HepG2 (cell line): ENCODE results near the gene RSPH1. TPM values are rescaled to one million over a fixed set of nuclear protein-coding genes. Genes with fewer than 3 reads are reported as not detected.

Experiments used
- ATAC-seq: fragments of 200-7000 bp; cut with Tn5 transposase; 3 replicates; pipeline ENCODE4 v1.9.1; 2020; ENCODE audit warnings: mild to moderate bottlenecking, moderate library complexity
- BruUV-seq: library from RNA; stranded (reverse); fragments of 400-500 nt; replicated peaks from 2 replicates; lab custom pipeline; 2021; lab: Mats Ljungman, UMichigan
- CTCF ChIA-PET: fragments of 300-600 bp; formaldehyde crosslinking; extraction: SDS; loops from one replicate; lab custom pipeline; 2021; ENCODE audit warnings: low total read pairs, inconsistent platforms, low intra/inter-chr PET ratio; lab: Yijun Ruan, JAX
- POLR2A ChIA-PET: fragments of 350-600 bp; sonication (Branson Sonifier 250); formaldehyde crosslinking; loops from one replicate; lab custom pipeline; 2020; ENCODE audit warnings: antibody characterized with exemption, inconsistent platforms; lab: Yijun Ruan, JAX
- DNase-seq: peaks from one replicate; pipeline ENCODE4 v3.0.0-alpha.2; 2015; ENCODE audit warnings: low spot score
- FAIRE-seq: peaks from 3 replicates; lab custom pipeline; 2011; peaks lifted over from hg19 to GRCh38; lab: Jason Lieb, UNC
- H2AFZ ChIP-seq: one replicate; pipeline ENCODE4 v1.6.1; 2011; ENCODE audit warnings: low read length, inconsistent platforms
- H3K27ac ChIP-seq: fragments of 300-600 bp; 3 replicates; pipeline ENCODE4 v1.8.0; 2011; ENCODE audit warnings: mixed run types, mild to moderate bottlenecking, mixed read lengths, low read length, inconsistent platforms; ENCODE audit not compliant: insufficient read depth; ENCODE audit errors: extremely low read length
- H3K27me3 ChIP-seq, 2 experiments: fragments of 200-600 bp in 1 of 2; 2 replicates in 1 of 2; 3 replicates in 1 of 2; pipeline versions ENCODE4 v1.6.0 to v1.8.0; 2011; ENCODE audit warnings: low read length in 2 of 2, mild to moderate bottlenecking in 2 of 2, moderate library complexity in 2 of 2, inconsistent platforms in 1 of 2; ENCODE audit not compliant: insufficient read depth in 2 of 2, control insufficient read depth in 1 of 2
- H3K36me3 ChIP-seq, 2 experiments: fragments of 200-600 bp in 1 of 2; replicated peaks in 1 of 2; 2 replicates in 1 of 2; 3 replicates in 1 of 2; pipeline versions ENCODE4 v1.5.1 to v1.8.0; 2011; ENCODE audit warnings: low read length in 2 of 2, inconsistent platforms in 1 of 2; ENCODE audit not compliant: insufficient read depth in 2 of 2, control insufficient read depth in 1 of 2
- H3K4me1 ChIP-seq: 2 replicates; pipeline ENCODE4 v1.5.1; 2012; ENCODE audit warnings: low read length, inconsistent platforms; ENCODE audit not compliant: insufficient read depth
- H3K4me2 ChIP-seq: 2 replicates; pipeline ENCODE4 v1.6.0; 2011; ENCODE audit warnings: low read depth, low read length, inconsistent platforms
- H3K4me3 ChIP-seq, 3 experiments: fragments of 200-600 bp in 1 of 3; sonication (generic), shearing (Covaris generic) in 1 of 3; replicated peaks in 1 of 3; 2 replicates each; pipeline ENCODE4 v1.5.1; 2011 to 2016; ENCODE audit warnings: low read length in 3 of 3, inconsistent platforms in 2 of 3, low read depth in 2 of 3, mild to moderate bottlenecking in 2 of 3, control low read depth in 1 of 3, mixed read lengths in 1 of 3; ENCODE audit not compliant: insufficient read depth in 1 of 3
- H3K79me2 ChIP-seq: one replicate; pipeline ENCODE4 v1.6.1; 2011; ENCODE audit warnings: low read length, inconsistent platforms; ENCODE audit not compliant: insufficient read depth
- H3K9ac ChIP-seq: 2 replicates; pipeline ENCODE4 v1.6.0; 2011; ENCODE audit warnings: mild to moderate bottlenecking, low read depth, low read length, inconsistent platforms; ENCODE audit not compliant: insufficient read depth
- H3K9me3 ChIP-seq: 2 replicates; pipeline ENCODE4 v1.5.1; 2012; ENCODE audit warnings: mild to moderate bottlenecking, low read length
- H4K20me1 ChIP-seq: 2 replicates; pipeline ENCODE4 v1.6.0; 2011; ENCODE audit warnings: inconsistent platforms, mild to moderate bottlenecking, low read length, moderate library complexity; ENCODE audit not compliant: insufficient read depth
- CCAR2 ChIP-seq: fragments of 200-400 bp; formaldehyde crosslinking; optimal IDR thresholded peaks from 2 replicates; pipeline ENCODE3; 2018; ENCODE audit warnings: low read depth, mild to moderate bottlenecking, low read length, moderate library complexity
- CHD4 ChIP-seq: fragments of 200-600 bp; sonication (generic); IDR thresholded peaks from 2 replicates; pipeline ENCODE4 v1.7.0; 2017; ENCODE audit warnings: mild to moderate bottlenecking, low read length, borderline replicate concordance
- FOSL1 ChIP-seq: sonication (generic); formaldehyde crosslinking; IDR thresholded peaks from 2 replicates; pipeline ENCODE4 v1.9.0; 2021; ENCODE audit warnings: missing genetic modification reagents, borderline replicate concordance
- NR2C2 ChIP-seq: sonication (generic); formaldehyde crosslinking; IDR thresholded peaks from 2 replicates; pipeline ENCODE4 v1.4.0; 2020; ENCODE audit warnings: missing genetic modification reagents, mild to moderate bottlenecking, moderate library complexity, borderline replicate concordance
- STAG1 ChIP-seq: sonication (generic); formaldehyde crosslinking; IDR thresholded peaks from 2 replicates; pipeline ENCODE4 v1.4.0; 2020; ENCODE audit warnings: missing genetic modification reagents
- ZFP91 ChIP-seq: sonication (generic); formaldehyde crosslinking; IDR thresholded peaks from 2 replicates; pipeline ENCODE4 v1.9.0; 2022; ENCODE audit warnings: missing genetic modification reagents, mild to moderate bottlenecking, borderline replicate concordance
- ZNF343 ChIP-seq: sonication (generic); formaldehyde crosslinking; IDR thresholded peaks from 2 replicates; pipeline ENCODE4 v1.4.0; 2020; ENCODE audit warnings: mild to moderate bottlenecking, missing genetic modification reagents
- ZNF550 ChIP-seq: sonication (generic); formaldehyde crosslinking; IDR thresholded peaks from 2 replicates; pipeline ENCODE4 v1.4.0; 2020; ENCODE audit warnings: mild to moderate bottlenecking, missing genetic modification reagents, borderline replicate concordance
- ZNF710 ChIP-seq: sonication (generic); formaldehyde crosslinking; IDR thresholded peaks from 2 replicates; pipeline ENCODE4 v1.5.0; 2020; ENCODE audit warnings: mild to moderate bottlenecking, missing genetic modification reagents, borderline replicate concordance
- WGBS: methylation state at CpG from one replicate; pipeline ENCODE4 v1.1.6; 2017; ENCODE audit warnings: low lambda C conversion rate; 5-methylcytosine and 5-hydroxymethylcytosine counted together
- in situ Hi-C: cut with HindIII; loops from 2 replicates; pipeline ENCODE4 v1.10.0; 2017; ENCODE audit warnings: low pct_unique_long_range_greater_than_20kb; ENCODE audit not compliant: extremely low pct_ligation_motif_present
- intact Hi-C: fragments of 100-400 bp; cut with micrococcal nuclease; formaldehyde crosslinking; loops from one replicate; pipeline ENCODE4 v1.10.0; 2022; ENCODE audit not compliant: unreplicated experiment
- polyA plus RNA-seq, 8 experiments: library from polyadenylated mRNA; depleted of rRNA in 3 of 8; stranded (reverse) in 7 of 8; unstranded in 1 of 8; fragments of >200 nt; fragmentation: Illumina TruSeq in 4 of 8; extraction: Trizol in 4 of 8; gene quantifications; 2 replicates each; pipeline versions ENCODE4 v1.2.1 to v1.2.3, GENCODE V29; 2011 to 2016; ENCODE audit warnings: low read depth in 4 of 8, missing spikeins in 1 of 8, mixed read lengths in 1 of 8; ENCODE audit not compliant: insufficient read depth in 1 of 8
- total RNA-seq, 5 experiments: library from RNA; depleted of rRNA; stranded (reverse); fragments of >200 nt; fragmentation: Illumina TruSeq; extraction: Trizol; gene quantifications; 2 replicates each; pipeline ENCODE4 v1.2.3, GENCODE V29; 2016; ENCODE audit warnings: low read depth in 1 of 5
- TF ChIP-seq, protein P1 (sequence below): sonication (generic); formaldehyde crosslinking; IDR thresholded peaks from 2 replicates; pipeline ENCODE4 v1.4.0; 2020; ENCODE audit warnings: mild to moderate bottlenecking, missing genetic modification reagents

Gene RSPH1
- total and polyA plus RNA-seq, 2 of the 13 experiments (the other 11 are each of a cell fraction or from before 2014, with no cell fraction given), result not detected

DNA sequence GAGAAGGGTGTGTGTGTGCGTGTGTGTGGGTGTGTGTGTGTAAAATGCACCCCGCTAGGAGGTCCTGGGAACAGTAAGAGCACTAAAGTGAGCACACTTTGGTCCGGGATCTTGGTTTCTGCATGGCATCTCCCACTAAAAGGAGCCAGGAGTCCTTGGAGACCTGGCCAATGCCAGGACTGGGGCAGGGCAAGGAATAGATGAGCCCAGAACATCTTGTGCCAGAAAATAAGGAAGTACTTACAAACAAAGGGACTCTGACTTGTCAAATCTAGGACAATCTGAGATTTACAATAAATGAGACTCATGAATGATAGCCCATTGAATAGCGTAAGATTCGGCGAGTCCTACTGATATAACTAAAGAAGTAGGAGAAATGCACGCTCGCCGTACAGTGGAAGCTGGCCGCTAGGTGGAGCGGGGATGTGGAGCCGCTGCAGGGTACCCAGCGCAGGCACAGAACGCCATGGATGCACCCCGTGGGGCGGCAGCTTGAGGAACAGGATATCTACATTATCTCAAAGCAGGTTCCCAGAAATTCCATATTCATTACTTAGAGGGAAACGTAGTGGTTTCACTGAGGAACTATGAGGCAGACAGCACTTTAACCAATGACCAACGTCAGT lies 24.7 kb upstream of the RSPH1 start:
- 68% methylated on average over 17 of the region's 18 CpGs for WGBS
- Histone ChIP-seq H3K4me3 (no peak overlapping the region), H4K20me1 (no peaks in the 10 kb centered on the region), H3K27me3 (peaks cover 2 to 16% of the 10 kb centered on the region in 2 experiments; a peak in 2 of 5 replicates), H3K4me2 (no peak overlapping the region), H3K9me3 (no peaks in the 10 kb centered on the region), H3K36me3 (no peaks in the 10 kb centered on the region), H2AFZ (no peak overlapping the region), H3K9ac (no peak overlapping the region), H3K27ac (no peak overlapping the region), H3K4me1 (peaks cover 19% of the 10 kb centered on the region), H3K79me2 (no peaks in the 10 kb centered on the region)
- intact Hi-C loops, result no loop called here
- ChIA-PET POLR2A (no interaction called here), CTCF (no interaction called here)
- in situ Hi-C loops, result no loop called here
- no peak for FAIRE-seq
- BruUV-seq, result no TSS peak
- ATAC-seq, result peak; percentile 73
- DNase-seq, result no peak
- TF ChIP-seq ZNF550 (CRISPR knock-in tag) (no peak), NR2C2 (CRISPR knock-in tag) (no peak), FOSL1 (no peak), ZNF343 (no peak), STAG1 (peak; percentile 37), CHD4 (no peak), ZFP91 (CRISPR knock-in tag) (no peak), ZNF710 (no peak), CCAR2 (no peak)
- TF ChIP-seq, protein P1, sequence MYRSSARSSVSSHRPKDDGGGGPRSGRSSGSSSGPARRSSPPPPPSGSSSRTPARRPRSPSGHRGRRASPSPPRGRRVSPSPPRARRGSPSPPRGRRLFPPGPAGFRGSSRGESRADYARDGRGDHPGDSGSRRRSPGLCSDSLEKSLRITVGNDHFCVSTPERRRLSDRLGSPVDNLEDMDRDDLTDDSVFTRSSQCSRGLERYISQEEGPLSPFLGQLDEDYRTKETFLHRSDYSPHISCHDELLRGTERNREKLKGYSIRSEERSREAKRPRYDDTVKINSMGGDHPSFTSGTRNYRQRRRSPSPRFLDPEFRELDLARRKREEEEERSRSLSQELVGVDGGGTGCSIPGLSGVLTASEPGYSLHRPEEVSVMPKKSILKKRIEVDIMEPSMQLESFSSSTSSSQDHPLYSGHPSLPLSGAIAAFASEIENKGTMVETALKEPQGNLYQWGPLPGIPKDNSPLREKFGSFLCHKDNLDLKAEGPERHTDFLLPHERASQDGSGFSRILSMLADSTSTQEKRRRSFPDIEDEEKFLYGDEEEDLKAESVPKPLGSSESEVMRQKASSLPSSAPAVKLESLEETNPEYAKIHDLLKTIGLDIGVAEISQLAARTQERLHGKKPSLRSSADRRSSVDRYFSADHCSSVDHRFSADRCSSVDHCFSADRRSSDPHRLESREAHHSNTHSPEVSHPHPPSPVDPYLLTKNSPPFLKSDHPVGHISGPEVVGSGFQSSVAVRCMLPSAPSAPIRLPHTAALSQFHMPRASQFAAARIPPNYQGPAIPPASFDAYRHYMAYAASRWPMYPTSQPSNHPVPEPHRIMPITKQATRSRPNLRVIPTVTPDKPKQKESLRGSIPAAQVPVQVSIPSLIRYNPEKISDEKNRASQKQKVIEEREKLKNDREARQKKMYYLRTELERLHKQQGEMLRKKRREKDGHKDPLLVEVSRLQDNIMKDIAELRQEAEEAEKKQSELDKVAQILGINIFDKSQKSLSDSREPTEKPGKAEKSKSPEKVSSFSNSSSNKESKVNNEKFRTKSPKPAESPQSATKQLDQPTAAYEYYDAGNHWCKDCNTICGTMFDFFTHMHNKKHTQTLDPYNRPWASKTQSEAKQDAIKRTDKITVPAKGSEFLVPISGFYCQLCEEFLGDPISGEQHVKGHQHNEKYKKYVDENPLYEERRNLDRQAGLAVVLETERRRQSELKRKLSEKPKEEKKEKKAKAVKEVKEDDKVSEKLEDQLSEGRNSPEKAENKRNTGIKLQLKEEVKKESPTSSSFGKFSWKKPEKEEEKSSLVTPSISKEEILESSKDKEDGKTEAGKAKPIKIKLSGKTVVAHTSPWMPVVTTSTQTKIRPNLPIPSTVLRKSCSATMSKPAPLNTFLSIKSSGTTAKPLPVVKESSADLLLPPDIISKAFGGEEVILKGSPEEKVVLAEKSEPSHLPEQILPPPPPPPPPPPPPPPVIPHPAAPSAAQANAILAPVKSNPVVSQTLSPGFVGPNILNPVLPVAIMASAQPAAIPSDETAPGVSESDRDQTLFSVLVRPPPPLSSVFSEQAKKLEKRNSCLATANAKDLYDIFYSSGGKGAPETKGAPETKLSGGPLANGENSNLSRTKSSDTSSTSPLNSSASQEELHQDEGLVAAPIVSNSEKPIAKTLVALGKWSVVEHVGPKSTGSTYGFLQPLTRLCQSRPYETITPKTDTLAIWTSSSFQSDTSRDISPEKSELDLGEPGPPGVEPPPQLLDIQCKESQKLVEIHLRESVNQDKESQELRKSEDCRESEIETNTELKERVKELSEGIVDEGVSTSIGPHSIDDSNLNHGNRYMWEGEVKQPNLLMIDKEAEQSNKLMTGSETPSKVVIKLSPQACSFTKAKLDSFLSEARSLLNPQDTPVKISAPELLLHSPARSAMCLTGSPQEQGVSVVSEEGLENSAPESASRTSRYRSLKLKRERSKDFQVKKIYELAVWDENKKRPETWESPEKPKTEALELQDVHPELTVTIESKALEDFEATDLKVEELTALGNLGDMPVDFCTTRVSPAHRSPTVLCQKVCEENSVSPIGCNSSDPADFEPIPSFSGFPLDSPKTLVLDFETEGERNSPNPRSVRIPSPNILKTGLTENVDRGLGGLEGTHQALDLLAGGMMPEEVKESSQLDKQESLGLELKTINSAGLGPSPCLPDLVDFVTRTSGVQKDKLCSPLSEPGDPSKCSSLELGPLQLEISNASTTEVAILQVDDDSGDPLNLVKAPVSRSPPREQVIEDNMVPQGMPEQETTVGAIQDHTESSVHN (CRISPR knock-in tag), result no peak
